ENCODE results near the gene STAT3.

- TF ChIP-seq EZH2phosphoT487 (IDR thresholded peaks at IDR 0.05; ENCODE audit: borderline replicate concordance, low read length) (no peak), CTCF (IDR thresholded peaks at IDR 0.05; ENCODE audit: low read depth, low read length, poor library complexity, severe bottlenecking) (no peak)
Observed at GRCh38 chr17:42315402-42316156, 72.7 kb downstream of the STAT3 start.

Data from DOHH2 (cell line).